Ishikawa (cell line): ENCODE results near the gene AAR2.

Experiments
- CEBPB ChIP-seq: IDR thresholded peaks from 2 replicates; pipeline ENCODE4 v1.6.1; 2012
- CREB1 ChIP-seq: IDR thresholded peaks from 2 replicates; pipeline ENCODE4 v1.6.1; 2012; ENCODE audit warnings: low read depth
- EGR1 ChIP-seq: IDR thresholded peaks from 2 replicates; pipeline ENCODE4 v1.6.1; 2012
- EP300 ChIP-seq: IDR thresholded peaks from 2 replicates; pipeline ENCODE4 v1.6.1; 2012; ENCODE audit warnings: borderline replicate concordance
- FOXM1 ChIP-seq: IDR thresholded peaks from 2 replicates; pipeline ENCODE4 v1.6.1; 2012; ENCODE audit warnings: low read depth, borderline replicate concordance
- NFIC ChIP-seq: IDR thresholded peaks from 2 replicates; pipeline ENCODE4 v1.6.1; 2012
- RAD21 ChIP-seq: IDR thresholded peaks from 2 replicates; pipeline ENCODE4 v1.6.1; 2012; ENCODE audit warnings: low read depth
- TAF1 ChIP-seq: IDR thresholded peaks from 2 replicates; pipeline ENCODE4 v1.6.1; 2012; ENCODE audit warnings: low read depth, mild to moderate bottlenecking
- TCF12 ChIP-seq: IDR thresholded peaks from 2 replicates; pipeline ENCODE4 v1.6.1; 2012; ENCODE audit warnings: low read depth
- TEAD4 ChIP-seq: IDR thresholded peaks from 2 replicates; pipeline ENCODE4 v1.6.1; 2012
- YY1 ChIP-seq: IDR thresholded peaks from 2 replicates; pipeline ENCODE4 v1.6.1; 2012; ENCODE audit warnings: low read depth
- ZBTB7A ChIP-seq: IDR thresholded peaks from 2 replicates; pipeline ENCODE4 v1.6.1; 2012; ENCODE audit warnings: low read depth
- TF ChIP-seq, protein P1 (sequence below): IDR thresholded peaks from 2 replicates; pipeline ENCODE4 v1.6.1; 2012; ENCODE audit warnings: low read depth, mild to moderate bottlenecking
- TF ChIP-seq, protein P2 (sequence below): IDR thresholded peaks from 2 replicates; pipeline ENCODE4 v1.6.1; 2012
- TF ChIP-seq, protein P3 (sequence below): IDR thresholded peaks from 2 replicates; pipeline ENCODE4 v1.6.1; 2012

The AAR2 gene

DNA sequence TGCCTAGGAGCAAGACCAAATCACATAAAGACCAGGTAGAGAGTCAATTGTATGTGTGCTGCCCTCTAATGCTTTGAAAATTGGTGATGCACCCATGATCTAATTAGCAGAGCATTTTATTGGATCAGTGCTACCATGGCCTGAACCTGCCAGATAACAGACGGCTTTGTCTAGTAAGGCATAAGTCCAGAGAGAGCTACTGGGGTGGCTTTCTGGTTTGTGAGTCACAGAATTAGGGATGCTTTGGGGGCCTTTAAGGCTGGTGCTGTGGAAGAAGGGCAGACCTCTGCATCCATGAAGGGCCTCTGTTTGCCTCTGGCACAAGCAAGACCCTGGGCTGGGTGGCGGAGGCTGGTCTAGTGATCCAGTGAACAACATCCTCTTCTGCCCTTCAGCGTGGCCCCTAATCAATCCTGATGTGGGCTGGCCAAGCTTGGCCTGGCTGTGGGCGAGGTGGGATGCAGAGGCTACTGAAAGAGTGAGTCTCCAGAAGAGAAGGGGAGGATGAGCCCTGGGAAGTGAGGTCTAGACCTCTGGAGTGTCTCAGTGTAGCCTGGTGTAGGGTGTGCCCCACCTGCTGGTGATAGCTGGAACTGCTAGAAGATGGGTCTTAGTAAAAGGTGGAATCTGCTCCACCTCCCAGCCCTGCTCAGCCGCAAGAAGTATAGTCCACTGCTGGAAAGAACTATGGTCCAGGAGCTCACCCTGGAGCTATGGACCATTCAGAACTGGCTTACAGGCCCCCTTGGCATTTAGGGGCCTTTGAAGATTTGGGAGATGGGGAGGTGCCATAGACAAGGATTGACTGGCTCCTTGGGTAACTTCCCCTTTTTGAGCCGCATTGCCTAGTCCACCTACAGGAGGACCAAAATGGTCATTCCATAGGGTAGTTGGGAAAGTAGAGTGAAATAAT is 36.7 kb upstream of the AAR2 start:
- TF ChIP-seq RAD21 (peak; percentile 85), NFIC (no peak), TCF12 (no peak)

DNA sequence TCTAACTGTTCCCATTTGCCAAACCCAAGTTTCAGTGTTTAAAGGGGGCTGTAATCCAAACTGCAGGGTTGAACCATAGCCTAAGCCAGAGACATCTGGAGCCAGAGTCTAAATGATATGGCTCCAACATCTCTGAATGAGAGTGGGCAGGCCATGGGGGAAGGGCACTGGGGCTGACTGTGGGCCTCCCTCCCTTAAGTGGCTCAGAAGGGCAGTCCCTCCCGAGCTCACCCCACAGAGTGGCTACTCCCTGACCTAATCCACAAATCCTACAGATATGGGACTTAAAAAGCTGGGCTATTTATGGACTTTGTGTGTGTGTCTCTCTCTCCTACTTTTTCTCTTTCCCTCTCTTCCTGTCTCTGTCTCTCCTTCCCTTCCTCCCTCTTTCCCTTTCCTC is 35.8 kb upstream of the AAR2 start:
- TF ChIP-seq RAD21 (no peak), TAF1 (no peak), CREB1 (no peak), EGR1 (no peak), CEBPB (no peak), ZBTB7A (no peak), NFIC (no peak), TEAD4 (no peak)
- TF ChIP-seq, protein P1, sequence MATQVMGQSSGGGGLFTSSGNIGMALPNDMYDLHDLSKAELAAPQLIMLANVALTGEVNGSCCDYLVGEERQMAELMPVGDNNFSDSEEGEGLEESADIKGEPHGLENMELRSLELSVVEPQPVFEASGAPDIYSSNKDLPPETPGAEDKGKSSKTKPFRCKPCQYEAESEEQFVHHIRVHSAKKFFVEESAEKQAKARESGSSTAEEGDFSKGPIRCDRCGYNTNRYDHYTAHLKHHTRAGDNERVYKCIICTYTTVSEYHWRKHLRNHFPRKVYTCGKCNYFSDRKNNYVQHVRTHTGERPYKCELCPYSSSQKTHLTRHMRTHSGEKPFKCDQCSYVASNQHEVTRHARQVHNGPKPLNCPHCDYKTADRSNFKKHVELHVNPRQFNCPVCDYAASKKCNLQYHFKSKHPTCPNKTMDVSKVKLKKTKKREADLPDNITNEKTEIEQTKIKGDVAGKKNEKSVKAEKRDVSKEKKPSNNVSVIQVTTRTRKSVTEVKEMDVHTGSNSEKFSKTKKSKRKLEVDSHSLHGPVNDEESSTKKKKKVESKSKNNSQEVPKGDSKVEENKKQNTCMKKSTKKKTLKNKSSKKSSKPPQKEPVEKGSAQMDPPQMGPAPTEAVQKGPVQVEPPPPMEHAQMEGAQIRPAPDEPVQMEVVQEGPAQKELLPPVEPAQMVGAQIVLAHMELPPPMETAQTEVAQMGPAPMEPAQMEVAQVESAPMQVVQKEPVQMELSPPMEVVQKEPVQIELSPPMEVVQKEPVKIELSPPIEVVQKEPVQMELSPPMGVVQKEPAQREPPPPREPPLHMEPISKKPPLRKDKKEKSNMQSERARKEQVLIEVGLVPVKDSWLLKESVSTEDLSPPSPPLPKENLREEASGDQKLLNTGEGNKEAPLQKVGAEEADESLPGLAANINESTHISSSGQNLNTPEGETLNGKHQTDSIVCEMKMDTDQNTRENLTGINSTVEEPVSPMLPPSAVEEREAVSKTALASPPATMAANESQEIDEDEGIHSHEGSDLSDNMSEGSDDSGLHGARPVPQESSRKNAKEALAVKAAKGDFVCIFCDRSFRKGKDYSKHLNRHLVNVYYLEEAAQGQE, result no peak
- TF ChIP-seq, protein P2, sequence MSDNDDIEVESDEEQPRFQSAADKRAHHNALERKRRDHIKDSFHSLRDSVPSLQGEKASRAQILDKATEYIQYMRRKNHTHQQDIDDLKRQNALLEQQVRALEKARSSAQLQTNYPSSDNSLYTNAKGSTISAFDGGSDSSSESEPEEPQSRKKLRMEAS, result no peak

DNA sequence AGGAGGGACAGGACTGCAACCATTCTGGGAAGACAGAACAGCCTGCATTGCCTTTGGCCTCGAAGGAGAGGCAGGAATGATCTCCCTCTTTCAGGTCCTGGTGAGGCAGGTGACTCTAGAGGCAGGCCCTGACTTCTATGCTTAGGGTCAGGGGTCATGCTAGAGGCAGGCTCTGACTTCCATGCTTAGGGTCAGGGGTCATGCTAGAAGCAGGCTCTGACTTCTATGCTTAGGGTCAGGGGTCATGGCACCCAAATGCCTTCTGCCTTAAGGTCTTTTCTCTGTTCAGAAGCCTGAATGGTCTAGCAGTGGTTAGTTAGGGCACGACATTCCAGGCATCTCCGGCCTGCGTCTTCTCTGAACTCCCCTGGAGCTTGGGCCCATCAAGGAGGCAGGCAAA is 35.1 kb upstream of the AAR2 start:
- no peak for TF ChIP-seq EP300
- TF ChIP-seq, protein P1, result no peak
- TF ChIP-seq RAD21, result no peak

DNA sequence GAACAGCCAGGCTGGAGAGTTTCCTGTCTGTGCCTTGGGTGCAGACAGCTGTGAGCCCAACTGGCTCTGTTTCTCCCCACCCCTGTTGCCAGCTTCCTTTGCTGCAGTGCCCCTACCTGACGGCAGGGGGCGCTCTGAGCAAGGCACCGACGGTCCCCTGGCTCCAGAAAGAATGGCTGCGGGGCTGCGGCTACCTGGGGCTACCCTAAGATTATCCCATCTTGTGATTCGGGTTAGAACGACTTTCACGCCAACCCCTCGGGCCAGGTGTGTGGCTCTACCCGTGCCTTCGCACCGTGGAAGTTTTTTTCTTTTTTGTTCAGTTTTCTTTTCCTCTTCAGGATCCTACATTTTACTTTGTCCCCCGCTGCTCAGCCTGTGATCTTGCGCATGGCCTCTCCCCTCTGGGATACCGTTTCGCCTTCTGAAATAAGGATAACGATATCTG is 33.4 kb upstream of the AAR2 start:
- TF ChIP-seq TEAD4 (no peak), YY1 (peak; percentile 56), CEBPB (no peak), RAD21 (peak; percentile 80)
- TF ChIP-seq, protein P1, result no peak

DNA sequence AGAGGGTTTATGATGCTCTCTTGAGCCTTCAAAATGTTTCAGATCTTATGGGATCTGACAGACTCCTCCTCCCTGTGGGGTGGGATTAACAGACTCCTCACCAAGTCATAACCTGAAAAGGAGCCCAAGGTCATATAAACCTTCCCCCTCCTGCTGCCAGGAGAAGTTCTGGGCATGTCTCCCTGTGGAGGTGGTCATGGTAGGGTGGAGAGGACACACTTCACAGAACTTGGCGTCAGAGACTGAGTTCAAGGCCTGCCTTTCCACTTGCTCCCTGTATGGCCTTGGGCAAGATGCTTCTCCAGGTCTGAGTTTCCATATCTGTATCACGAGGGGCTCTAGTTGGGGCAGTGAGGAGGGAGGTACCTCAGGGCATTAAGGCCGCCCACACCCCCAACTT is 32.4 kb upstream of the AAR2 start:
- TF ChIP-seq, protein P3, sequence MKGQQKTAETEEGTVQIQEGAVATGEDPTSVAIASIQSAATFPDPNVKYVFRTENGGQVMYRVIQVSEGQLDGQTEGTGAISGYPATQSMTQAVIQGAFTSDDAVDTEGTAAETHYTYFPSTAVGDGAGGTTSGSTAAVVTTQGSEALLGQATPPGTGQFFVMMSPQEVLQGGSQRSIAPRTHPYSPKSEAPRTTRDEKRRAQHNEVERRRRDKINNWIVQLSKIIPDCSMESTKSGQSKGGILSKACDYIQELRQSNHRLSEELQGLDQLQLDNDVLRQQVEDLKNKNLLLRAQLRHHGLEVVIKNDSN, result no peak
- TF ChIP-seq NFIC (no peak), ZBTB7A (no peak)
- TF ChIP-seq, protein P2, result no peak

DNA sequence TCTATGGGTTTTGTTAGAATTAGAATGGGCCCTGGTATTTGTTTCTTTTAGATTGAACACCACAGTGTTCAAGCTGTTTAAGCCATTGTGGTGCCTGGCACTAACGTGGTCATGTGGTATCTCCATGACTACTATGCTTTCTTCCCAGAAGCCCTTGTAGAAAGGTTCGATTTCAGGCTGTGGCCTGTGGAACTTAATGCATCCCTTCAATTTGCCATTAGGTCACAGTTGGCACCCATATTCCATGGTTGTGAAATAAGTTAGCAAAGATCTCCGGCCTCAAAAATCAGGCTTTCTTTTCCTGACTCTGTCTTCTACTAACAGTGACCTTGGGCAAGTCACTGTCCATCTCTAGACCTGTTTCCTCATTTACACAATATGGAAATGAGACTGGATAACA is 31.3 kb upstream of the AAR2 start:
- TF ChIP-seq EGR1 (no peak), CREB1 (no peak), RAD21 (no peak), CEBPB (no peak), NFIC (no peak), FOXM1 (no peak), TEAD4 (no peak), ZBTB7A (no peak), TCF12 (no peak), TAF1 (no peak), YY1 (no peak), EP300 (no peak)
- TF ChIP-seq, protein P3, result no peak
- TF ChIP-seq, protein P2, result no peak
- TF ChIP-seq, protein P1, result no peak
